Nephron (organoid): ENCODE data around the gene ZNHIT2.

Experiments
- H3K27ac Mint-ChIP-seq, 3 experiments: 2 replicates each; pipeline ENCODE4 v1.8.0; 2020; ENCODE audit warnings: mixed read lengths in 3 of 3, mild to moderate bottlenecking in 2 of 3, moderate library complexity in 1 of 3
- H3K27me3 Mint-ChIP-seq: 2 replicates; pipeline ENCODE4 v1.8.0; 2021; ENCODE audit warnings: low read depth, mild to moderate bottlenecking, moderate library complexity, mixed read lengths
- H3K36me3 Mint-ChIP-seq: 2 replicates; pipeline ENCODE4 v1.8.0; 2020; ENCODE audit warnings: low read depth, mixed read lengths
- H3K4me1 Mint-ChIP-seq: 2 replicates; pipeline ENCODE4 v1.8.0; 2020; ENCODE audit warnings: mixed read lengths
- H3K4me3 Mint-ChIP-seq, 3 experiments: 2 replicates each; pipeline ENCODE4 v1.8.0; 2020; ENCODE audit warnings: mild to moderate bottlenecking in 3 of 3, mixed read lengths in 3 of 3, moderate library complexity in 2 of 3
- H3K9me3 Mint-ChIP-seq: 2 replicates; pipeline ENCODE4 v1.8.0; 2020; ENCODE audit warnings: mixed read lengths
- CTCF ChIP-seq, 3 experiments: fragments of 200-600 bp; sonication (generic); IDR thresholded peaks; one replicate each; pipeline ENCODE4 v1.5.0; 2021; ENCODE audit warnings: antibody characterized with exemption in 3 of 3; ENCODE audit not compliant: unreplicated experiment in 3 of 3

The ZNHIT2 gene

GRCh38 chr11:65109231-65110198 lies 8.0 kb downstream of the ZNHIT2 start:
- Mint-ChIP-seq H3K27me3 (no peaks in the 10 kb centered on the region), H3K36me3 (peaks cover 8% of the 10 kb centered on the region), H3K4me3 (no peak overlapping the region), H3K9me3 (no peaks in the 10 kb centered on the region), H3K4me1 (peaks cover 13% of the 10 kb centered on the region), H3K27ac (no peak overlapping the region)
- TF ChIP-seq CTCF (IDR thresholded peaks at IDR 0.05; ENCODE audit: unreplicated experiment in 3 of 3): no peak

- Mint-ChIP-seq H3K9me3 (no peaks in the 10 kb centered on the region), H3K36me3 (peaks cover 8% of the 10 kb centered on the region), H3K4me1 (peaks cover 6% of the 10 kb centered on the region), H3K4me3 (no peak overlapping the region), H3K27me3 (no peaks in the 10 kb centered on the region), H3K27ac (no peak overlapping the region)
- TF ChIP-seq CTCF (IDR thresholded peaks at IDR 0.05; ENCODE audit: unreplicated experiment in 3 of 3): no peak
Measured at GRCh38 chr11:65108469-65109123, 8.9 kb downstream of the ZNHIT2 start.

- Mint-ChIP-seq H3K4me3 (no peak overlapping the region), H3K27ac (no peak overlapping the region), H3K4me1 (no peaks in the 10 kb centered on the region), H3K27me3 (no peaks in the 10 kb centered on the region), H3K36me3 (peaks cover 10% of the 10 kb centered on the region), H3K9me3 (no peaks in the 10 kb centered on the region)
- TF ChIP-seq CTCF (IDR thresholded peaks at IDR 0.05; ENCODE audit: unreplicated experiment in 3 of 3): no peak
Measured at GRCh38 chr11:65107751-65108468, 9.6 kb downstream of the ZNHIT2 start.

- H3K4me1 Mint-ChIP-seq: no peaks in the 10 kb centered on the region
- H3K27me3 Mint-ChIP-seq: no peaks in the 10 kb centered on the region
Measured at GRCh38 chr11:65107078-65107477, 10.4 kb downstream of the ZNHIT2 start.

GRCh38 chr11:65104628-65105027 lies 12.9 kb downstream of the ZNHIT2 start:
- Mint-ChIP-seq H3K4me3 (no peak overlapping the region), H3K36me3 (peaks cover 10% of the 10 kb centered on the region), H3K4me1 (no peaks in the 10 kb centered on the region), H3K9me3 (no peaks in the 10 kb centered on the region), H3K27ac (no peak overlapping the region), H3K27me3 (no peaks in the 10 kb centered on the region)
- no peak for TF ChIP-seq CTCF (IDR thresholded peaks at IDR 0.05; ENCODE audit: unreplicated experiment in 3 of 3)

More at GRCh38 chr11:65107078-65107477, 10.4 kb downstream of the ZNHIT2 start:
- H3K36me3 Mint-ChIP-seq: peaks cover 10% of the 10 kb centered on the region
- H3K27ac Mint-ChIP-seq: no peak overlapping the region
- TF ChIP-seq CTCF (IDR thresholded peaks at IDR 0.05; ENCODE audit: unreplicated experiment in 3 of 3): no peak
- no peaks in the 10 kb centered on the region for H3K9me3 Mint-ChIP-seq
- H3K4me3 Mint-ChIP-seq: no peak overlapping the region
